GM12865 (cell line): ENCODE results near the gene GDAP1L1.
"Not testable (repeated sequence)": the region's sequence is repeated elsewhere in the genome, so short reads cannot be mapped to it uniquely, and the experiment has no call there.

ENCODE experiments used
- DNase-seq: peaks from one replicate; pipeline ENCODE4 v3.0.0; 2010; ENCODE audit warnings: low read depth
- H3K4me3 ChIP-seq: 2 replicates; pipeline ENCODE4 v1.5.1; 2011; ENCODE audit warnings: mild to moderate bottlenecking, low read depth, low read length, control low read depth
- CTCF ChIP-seq: IDR thresholded peaks from 2 replicates; pipeline ENCODE4 v1.5.1; 2011; ENCODE audit warnings: low read length, control low read depth, low read depth, inconsistent platforms; ENCODE audit not compliant: insufficient read depth; ENCODE audit errors: missing control alignments

GDAP1L1 gene

GRCh38 chr20:44224637-44225036 is 22.5 kb upstream of the GDAP1L1 start:
- H3K4me3 ChIP-seq = no peak overlapping the region
- DNase-seq = no peak
- TF ChIP-seq CTCF = no peak

DNA sequence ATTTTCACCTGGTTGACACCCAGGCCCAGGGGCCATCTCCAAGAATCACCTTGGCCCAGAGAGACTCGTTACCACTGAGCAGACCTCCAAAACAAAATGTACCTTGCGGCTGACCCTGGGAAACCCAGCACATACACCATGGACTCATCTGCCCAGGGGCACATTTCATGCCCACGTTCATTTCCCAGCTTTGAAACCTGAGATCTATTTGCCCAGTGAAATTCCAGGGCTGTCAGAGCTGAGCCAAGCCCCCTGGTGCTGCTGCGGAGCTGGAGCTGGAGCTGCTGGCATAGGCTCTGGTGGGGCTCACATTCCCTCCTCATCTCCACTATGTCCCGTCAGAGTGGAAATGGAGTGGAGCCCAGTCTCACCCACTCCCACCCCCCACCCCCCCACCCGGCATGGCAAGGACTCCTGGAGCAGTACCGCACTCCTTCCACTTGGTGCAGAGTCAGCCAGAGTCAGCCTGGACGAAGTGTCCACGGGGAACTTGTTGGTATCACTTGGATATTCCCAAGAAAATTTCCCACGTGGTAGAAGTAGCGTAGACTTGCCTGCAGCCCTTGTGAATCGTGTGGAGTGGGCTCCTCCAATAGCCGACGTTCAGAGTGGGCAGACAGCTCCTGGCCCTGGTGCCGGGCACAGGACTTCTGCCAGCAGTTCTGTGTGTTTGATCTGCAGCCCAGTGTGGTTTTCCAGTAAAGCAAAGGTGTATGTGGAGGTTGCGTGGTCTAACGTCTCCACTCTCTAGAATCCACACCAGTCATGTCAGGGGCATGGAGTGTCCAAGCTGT is 18.4 kb upstream of the GDAP1L1 start:
- no peak overlapping the region for H3K4me3 ChIP-seq
- no peak for TF ChIP-seq CTCF
- no peak for DNase-seq

DNA sequence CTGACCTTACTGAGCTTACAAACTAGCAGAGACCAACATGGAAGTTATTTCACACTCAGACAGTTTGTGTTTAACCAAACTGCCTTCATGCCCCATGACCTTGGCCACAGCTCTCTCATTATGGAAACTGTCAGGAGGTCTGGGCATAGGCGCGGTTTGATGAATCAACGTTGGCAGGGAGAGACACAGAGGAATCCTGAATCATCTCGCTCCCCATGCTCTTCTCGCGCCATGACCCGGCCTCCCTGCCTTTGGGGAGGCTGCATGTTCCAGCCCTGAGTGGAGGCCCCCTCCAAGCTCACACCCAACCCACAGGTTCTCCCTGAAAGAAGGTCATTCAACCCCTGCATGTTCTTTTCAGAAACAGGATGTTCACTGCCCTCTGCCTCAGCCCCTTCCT is 15.9 kb upstream of the GDAP1L1 start:
- DNase-seq = no peak
- H3K4me3 ChIP-seq = no peak overlapping the region
- no peak for TF ChIP-seq CTCF

DNA sequence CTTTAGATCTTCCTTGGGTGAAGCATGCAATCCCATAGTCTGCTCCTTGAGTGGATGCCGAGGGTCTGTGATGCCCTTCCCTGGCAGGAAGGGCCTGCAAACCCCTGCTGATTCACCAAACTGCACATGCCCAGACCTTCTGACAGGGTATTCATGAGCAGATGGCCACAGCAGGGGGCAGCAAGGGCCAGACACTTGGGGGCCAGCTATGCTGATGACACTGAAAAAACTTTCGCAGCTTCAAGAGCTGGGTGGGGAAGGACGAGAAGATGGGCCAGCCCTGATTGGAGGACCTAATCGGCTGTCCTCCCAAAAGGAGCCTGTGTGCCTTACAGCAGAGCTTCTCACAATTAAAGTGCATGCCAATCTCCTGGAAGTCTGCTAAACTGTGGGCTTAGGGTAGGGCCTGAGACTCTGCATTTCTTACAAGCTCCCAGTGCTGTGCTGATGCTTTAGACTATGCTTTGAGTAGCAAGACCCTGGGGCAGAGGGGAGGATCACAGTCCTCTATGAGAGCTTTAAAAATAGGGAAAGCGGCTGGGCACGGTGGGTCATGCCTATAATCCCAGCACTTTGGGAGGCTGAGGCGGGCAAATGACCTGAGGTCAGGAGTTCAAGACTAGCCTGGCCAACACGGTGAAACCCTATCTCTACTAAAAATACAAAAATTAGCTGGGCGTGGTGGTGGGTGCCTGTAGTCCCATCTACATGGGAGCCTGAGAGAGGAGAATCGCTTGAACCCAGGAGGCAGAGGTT is 15.2 kb upstream of the GDAP1L1 start:
- no peak for TF ChIP-seq CTCF
- no peak for DNase-seq
- H3K4me3 ChIP-seq = no peak overlapping the region

- DNase-seq, H3K4me3 ChIP-seq: not testable (repeated sequence)
These were observed 14.6 kb upstream of the GDAP1L1 start for GRCh38 chr20:44232469-44232856.

- no peak overlapping the region for H3K4me3 ChIP-seq
- DNase-seq = no peak
- no peak for TF ChIP-seq CTCF
These were observed 13.6 kb upstream of the GDAP1L1 start for GRCh38 chr20:44233436-44234016.

- no peak overlapping the region for H3K4me3 ChIP-seq
- no peak for TF ChIP-seq CTCF
- no peak for DNase-seq
These were observed 12.4 kb upstream of the GDAP1L1 start for GRCh38 chr20:44234566-44235317.
